Colon (tissue), 2 donors: Measurements from ENCODE around the gene OTOP3.
"Not testable (repeated sequence)": the region's sequence is repeated elsewhere in the genome, so short reads cannot be mapped to it uniquely, and the experiment has no call there.

Experiments
- FAIRE-seq: peaks from 2 replicates; lab custom pipeline; 2012; peaks lifted over from hg19 to GRCh38; lab: Jason Lieb, UNC
- donor health status: control.
- donor health status: control.

Gene OTOP3

DNA sequence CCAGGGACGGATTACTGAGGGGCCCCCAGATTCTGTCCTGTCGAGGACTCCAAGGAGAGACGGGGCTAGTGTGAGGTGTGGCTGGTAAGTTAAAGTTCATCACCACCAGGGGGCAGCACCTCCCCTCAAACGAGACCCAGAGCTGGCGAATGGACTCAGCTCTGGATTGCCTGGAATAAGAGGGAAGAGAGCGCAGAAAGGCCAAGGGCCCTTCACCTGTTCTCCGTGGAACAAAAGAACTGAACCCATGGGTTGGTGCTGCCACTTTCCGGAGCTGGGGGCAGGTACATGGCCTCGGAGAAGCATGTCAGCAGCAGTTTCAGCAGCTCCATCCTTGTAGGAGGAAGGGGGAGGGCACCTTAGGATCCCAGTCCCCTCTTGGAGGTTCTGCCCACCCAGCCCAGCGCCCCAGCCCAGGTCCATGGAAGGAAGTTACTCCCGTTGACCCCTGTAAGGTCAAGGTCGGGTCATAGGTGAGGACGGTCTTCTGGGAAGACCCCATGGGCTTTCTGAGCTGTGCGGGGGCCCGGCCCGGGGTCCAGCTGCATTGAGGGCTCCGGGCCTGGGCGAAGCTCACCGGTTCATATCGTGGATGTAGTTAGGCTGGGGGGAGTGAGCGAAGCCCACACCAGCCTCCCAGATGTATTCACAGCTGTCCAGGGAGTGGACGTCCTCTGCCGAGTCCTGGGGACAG, 26.1 kb downstream of the OTOP3 start:
- FAIRE-seq: no peak

DNA sequence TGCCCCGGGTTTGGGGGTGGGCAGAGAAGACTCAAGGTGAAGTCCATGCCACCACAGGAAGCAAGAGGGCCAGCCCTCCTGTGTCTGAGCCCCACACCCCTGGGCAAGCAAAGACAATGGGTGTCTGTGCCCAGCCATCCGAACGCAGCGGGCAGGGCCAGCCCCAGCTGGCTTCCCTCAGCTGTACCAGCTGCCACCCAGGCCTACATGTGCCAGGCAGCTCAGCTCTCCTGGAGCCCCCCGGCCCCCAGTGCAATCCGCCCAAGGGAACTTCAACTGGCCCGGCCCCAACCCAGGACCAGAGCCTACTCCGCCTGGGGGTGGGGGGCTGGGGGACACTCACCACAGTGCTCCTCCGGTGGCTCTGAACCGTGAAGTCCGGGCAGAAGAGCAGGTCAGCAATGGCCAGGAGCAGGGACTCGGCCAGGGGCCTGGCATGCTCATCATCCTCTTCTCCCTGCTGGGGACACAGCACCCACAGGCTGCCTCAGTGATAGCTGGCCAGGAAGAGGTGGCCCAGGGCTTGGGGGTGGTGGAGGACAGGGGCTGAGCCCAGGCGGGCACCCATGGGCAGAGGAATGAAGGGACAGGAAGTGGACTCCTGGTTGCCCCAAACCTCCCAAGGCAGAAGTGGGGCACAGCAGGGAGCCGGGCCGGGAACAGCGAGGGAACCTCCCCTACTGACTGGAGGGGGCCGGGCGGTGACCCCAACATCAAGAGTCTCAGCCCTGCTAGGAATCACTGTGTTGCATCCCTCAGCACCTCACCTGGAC, 27.1 kb downstream of the OTOP3 start:
- FAIRE-seq: no peak

DNA sequence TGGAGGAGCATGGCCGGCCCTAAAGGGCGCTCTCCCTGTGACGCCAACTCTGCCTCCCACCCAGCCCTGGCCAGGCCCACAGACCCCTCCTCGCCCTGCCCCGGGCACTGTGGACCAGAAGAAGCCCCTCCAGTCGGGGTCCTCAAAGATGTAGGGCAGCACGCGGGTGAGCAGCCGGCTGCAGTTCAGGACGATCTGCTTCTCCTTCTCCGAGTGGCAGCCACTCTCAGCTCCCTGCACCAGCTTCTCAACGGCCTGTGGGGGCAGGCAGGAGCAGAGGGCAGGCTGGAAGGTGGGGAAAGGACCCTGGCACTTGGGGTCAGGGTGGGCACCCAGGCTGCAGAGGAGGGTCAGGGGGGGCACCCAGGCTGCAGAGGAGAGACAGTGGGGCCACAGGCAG, 28.0 kb downstream of the OTOP3 start:
- FAIRE-seq: no peak

DNA sequence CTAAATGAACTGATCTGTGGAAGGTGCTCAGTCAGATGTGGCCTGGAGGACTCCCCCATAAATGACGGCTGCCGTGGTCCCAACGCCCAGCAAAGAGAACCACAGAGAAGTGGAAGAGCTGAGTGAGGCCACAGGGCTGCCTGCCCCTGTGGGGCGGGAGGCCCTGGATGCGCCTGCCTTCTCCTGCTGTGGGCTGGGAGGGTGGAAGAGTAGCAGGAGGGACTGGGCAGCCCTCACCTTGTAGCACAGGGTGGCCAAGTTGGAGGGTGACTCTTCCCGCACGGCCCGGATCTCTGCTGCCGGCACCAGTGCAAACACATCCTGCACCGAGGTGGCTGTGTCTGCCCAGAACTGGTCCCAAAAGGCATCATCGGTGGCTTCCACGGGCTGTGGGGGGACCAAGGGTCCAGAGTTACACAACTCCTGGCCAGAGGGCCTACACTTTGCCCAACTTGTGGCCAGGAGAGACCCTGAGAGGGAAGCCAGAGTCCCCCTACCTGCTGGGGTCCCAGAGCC, 28.6 kb downstream of the OTOP3 start:
- FAIRE-seq: no peak

DNA sequence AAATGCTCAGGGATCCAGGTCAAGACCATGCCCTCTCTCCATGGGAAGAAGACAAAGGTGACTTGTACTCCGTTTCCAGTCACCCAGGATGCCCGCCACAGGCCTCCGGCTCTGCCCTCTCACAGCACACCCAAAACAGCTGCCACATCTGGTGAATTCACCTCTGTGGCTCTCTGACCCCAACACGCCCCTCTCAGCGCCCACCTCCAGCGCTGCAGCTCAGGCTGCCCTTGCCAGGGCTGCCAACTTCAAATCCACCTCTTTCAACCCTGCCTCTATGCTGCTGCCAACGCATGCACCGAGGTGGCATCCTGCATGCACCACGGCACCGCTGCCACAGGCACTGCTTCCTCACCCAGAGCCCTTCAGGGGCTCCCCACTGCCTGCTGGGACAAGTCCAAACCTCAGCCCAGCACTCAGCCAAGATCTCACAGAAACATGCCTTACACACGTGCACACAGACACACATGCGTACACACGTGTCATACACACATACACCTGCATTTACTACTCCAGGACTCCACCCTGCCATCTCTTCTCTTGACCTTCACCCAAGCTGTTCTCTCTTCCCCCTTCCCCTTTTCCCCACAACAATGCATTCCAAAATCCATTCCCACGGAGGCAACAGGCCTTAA, 29.4 kb downstream of the OTOP3 start:
- FAIRE-seq: no peak

DNA sequence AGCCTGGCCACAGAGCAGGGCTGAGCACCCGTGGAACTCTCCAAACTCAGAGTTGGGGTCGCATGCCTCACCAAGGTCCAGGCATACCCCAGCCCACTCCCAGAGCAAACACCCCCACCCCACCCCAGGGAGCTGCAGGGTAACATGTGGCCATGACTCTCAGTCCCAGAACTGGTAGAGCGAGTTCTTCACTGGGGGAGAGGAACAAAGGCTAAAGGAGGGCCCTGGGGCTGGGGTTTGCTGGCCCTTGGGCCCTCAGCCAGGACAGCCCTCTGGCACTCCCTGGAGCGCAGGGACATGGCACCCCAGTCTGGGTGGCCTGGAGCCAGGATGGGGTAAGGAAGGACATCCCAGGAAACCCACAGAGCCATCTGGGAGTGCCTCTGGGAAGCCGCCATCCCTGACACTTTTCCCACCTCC, 32.7 kb downstream of the OTOP3 start:
- no peak for FAIRE-seq

DNA sequence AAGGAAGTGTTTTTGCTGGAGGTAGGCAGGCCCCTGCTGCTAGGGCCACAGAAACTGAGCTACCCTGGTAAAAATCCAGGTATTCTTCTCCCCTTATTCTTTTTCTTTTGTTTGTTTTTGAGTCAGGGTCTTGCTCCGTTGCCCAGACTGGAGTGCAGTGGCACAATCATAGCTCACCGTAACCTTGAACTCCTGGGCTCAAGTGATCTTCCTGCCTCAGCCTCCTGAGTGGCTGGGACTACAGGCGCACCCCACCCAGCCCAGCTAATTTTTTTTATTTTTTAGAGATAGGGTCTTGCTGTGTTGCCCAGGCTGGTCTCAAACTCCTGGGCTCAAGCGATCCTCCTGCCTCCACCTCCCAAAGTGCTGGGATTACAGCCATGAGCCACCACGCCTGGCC, 33.8 kb downstream of the OTOP3 start:
- not testable (repeated sequence) for FAIRE-seq

DNA sequence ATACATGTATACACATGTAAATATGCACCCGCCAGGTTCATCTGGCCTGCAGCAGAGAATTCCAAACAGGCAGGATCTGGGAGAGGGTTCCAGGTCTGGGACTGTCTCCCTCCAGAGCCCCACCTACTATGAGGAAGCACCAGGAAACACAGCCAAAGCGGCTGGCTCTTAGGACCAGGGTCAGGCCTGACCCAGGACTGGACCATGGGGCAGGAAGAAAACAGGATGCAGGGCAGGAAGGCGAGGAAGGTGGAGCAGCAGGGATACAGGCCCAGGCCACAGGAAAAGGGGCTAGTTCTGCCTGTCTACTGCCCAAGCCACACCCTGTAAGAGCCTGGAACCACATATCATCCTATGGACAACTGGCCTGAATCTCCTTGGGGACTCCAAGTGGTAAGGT, 34.7 kb downstream of the OTOP3 start:
- no peak for FAIRE-seq

DNA sequence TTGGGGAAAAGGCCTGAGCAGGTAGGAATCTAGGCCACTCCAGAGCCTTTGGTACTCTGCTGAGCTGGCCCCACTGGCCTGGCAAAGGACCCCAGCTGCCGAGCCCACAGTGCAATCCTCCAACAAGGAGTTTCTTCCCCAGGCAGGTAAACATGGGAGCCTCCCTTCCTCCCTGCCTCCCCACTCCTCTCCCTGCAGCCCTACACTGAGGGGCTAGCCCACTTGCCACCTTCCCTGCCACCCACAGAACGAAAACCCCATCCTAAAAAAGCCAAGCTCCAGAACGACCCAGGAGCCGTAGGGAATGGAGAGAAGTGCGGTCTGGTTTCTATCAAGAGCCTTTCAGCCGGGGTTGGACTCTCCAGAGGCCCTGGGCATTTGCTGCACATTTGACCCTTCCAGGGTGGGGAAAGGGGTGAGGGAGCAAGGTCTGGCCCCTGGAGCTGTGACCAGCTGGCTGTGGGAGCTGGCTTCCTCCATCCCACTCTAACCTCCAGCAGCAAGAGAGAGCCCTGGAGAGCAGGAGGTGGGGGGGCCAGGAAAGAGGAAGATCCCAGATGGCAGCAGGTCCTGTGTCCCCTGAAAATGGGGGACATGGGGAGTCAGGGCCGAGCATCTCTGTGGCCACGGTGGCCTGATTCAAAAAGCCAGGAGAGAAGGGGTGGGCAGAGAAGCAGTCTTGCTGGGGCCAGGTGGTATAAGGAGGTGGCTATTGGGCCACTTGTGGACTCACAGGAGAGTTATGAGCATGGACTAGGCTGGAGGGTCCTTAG, 35.6 kb downstream of the OTOP3 start:
- FAIRE-seq: no peak

DNA sequence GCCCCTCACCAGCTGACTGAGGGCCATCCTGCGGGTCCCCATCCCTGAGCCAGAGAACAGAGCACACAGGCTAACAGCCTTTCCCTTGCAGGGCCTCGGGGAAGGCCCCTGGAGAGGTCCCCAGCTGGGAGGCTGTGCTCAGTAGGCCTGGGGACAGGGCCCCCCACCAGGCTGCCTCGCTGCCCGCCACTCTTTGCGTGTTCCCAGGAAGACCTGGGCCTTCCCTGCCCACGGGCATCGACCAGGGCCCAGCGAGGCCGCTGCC, 36.1 kb downstream of the OTOP3 start:
- FAIRE-seq: no peak

DNA sequence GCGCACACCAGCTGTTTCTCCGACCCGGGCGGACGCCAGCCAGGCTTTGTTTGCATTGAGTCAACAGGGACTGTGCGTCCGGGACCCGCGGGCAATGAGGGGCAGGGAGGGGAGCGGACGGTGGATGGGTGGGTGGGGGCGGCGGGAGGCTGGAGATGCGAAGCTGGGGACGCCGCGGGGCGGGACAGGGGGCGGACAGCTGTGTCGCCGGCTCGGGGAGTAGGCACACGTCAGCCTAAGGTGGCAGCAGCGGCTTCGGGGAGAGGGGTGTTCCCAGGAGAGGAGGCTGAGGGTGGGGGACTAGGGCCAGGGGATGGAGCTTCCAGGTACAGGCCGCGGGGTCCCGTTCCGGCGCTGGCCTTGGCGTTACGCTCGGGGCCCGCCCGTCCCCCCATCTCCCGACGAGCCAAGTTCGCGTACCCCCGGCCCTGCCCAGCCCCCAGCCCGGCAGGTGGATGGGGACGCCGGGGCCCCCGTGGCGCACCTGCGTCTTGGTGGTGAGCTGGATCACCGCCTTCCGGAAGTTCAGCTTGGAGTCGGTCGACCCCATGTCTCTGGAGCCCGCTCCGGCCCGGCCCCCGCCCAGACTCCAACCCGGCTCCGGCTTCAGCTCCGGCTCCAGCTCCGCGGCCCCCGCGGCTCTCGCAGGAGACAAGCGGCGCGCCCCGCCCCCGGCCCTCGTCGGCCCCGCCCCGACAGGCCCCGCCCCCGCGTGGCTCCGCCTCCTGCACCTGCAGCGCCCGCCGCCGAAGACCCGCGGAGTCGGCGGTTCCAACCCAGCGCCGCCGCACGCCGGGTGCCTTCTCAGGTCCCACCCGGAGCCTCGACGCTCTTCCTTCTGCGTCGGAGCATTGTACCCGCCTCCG, 36.6 kb downstream of the OTOP3 start, which contains the start of gene HID1:
HID1 (minus strand) TSS at position 653 of the 866 bp plus-strand sequence; CDS start at position 550, 103 bp downstream.
- no peak for FAIRE-seq

DNA sequence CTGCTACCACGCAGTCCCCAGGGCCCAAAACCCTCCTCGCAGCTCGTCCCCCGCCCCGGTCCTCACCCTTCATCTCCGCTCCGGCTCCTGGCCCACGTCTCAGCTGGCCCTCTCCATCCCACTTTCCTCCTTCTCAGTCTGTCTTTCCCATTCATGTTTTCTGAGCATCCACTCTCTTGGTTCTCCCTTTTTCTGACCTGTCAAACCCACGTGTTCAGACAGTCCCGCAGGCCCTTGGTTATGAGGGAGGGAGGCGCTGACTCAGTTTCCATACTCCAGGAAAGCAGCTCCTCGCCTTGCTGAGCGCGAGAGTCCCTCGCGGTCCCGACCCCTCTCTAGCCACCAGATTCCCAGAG, 37.3 kb downstream of the OTOP3 start:
- FAIRE-seq: no peak

DNA sequence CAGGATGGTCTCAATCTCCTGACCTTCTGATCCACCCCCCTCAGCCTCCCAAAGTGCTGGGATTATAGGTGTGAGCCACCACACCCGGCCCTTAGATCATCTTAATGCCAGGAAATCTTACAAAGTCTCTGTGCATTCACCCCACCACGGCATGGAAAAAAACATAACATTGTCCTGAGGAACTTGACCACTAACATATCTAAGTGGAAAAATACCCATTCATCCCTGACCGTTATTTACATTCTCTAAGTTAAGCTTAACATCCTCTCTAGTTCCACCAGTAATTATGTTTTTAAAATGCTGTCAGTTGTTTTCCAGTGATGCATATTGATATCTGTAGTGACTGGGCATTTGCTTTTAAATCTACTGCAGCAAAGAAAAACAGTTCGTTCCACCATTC, 40.2 kb downstream of the OTOP3 start:
- no peak for FAIRE-seq

DNA sequence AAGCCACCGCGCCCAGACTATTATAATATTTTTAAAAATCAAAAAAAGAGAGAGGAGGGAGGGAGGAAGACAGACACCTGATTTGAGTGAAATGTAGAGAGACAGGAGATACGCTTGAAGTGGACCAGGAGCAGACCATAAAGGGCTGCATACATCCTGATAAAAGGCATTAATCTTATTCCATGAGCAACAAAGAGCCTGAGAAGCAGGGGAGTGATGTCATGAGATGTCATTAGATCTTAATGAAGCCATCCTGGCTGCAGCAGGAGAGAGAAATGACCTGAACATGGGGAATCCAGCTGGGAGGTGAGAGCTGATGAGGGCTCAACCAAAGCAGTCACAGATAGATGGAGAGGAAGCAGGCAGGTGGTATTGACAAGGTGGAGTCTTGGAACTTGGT, 42.1 kb downstream of the OTOP3 start:
- no peak for FAIRE-seq

DNA sequence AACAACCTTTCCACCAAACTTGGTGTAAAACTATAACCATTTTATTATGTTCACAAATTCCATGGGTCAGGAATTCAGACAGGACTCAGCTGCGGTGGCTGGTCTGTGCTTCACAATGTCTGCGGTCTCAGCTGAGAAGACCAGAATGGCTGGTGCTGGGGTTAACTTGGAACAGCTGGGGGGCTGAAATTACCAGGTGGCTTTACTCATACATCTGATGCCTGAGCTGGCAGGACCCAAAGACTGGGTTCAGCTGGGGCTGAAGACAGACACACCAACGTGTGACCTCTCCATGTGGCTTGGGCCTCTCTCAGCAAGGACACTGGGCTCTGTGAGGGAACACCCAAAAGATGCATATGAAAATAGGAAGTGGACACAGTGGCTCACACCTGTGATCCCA, 42.5 kb downstream of the OTOP3 start:
- no peak for FAIRE-seq

DNA sequence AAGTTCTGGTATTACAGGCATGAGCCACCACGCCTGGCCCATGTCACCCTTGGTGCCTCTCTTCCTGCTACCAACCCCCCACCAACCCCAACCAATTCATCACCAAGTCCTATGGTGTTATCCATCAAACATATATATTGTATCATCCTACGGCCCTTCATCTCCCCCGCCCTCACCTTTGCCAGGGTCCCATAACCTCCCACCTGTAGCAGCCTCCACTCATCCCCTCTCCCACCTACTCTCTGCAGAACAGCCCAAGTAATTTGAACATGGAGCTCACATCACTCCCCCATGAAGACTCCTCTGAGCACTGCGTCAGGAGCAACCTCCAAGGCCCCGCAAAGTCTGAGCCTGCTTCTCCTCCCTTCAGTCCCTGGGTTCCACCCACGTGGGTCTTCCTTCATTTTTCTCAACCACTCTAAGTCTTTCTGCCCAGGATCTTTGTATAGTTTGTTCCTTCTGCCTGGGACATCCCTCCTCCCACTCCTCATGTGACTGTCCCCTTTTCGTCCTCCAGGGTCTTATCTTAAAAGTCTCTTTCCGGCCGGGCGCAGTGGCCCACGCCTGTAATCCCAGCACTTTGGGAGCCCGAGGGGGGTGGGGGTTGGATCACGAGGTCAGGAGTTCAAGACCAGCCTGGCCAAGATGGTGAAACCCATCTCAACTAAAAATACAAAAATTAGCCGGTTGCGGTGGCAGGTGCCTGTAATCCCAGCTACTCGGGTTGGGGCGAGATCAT, 43.9 kb downstream of the OTOP3 start:
- FAIRE-seq: no peak

DNA sequence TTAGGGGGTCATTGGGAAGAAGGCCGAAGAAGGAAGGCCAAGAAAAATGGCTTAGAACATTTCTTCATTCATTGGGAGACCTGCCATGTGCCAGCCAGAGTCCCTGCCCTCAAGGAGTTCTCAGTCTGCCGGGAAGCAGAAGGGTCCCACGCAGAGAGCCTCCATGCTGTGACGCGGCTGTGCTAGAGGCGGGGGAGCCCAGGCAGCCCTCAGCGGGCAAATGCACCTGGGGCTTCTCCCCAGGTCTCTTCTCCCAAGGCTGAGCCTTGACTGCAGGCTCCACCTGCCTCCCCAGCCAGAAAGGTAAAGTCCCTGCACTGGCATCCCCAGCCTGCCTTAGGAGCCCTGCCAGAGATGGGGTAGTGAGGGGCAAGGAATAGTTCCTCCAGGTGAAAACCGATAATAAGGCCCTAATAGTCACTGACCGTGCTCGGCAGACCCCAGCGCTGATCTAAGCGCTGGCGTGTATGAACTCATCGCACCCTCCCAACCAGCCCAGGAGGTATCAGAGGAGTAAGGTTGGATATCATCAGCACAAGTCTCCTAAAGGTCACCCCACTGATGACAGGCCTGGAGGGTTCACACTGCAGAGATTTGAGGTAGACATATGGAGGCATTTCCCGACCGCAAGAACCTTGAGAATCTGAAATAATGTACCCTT, 45.8 kb downstream of the OTOP3 start:
- no peak for FAIRE-seq

DNA sequence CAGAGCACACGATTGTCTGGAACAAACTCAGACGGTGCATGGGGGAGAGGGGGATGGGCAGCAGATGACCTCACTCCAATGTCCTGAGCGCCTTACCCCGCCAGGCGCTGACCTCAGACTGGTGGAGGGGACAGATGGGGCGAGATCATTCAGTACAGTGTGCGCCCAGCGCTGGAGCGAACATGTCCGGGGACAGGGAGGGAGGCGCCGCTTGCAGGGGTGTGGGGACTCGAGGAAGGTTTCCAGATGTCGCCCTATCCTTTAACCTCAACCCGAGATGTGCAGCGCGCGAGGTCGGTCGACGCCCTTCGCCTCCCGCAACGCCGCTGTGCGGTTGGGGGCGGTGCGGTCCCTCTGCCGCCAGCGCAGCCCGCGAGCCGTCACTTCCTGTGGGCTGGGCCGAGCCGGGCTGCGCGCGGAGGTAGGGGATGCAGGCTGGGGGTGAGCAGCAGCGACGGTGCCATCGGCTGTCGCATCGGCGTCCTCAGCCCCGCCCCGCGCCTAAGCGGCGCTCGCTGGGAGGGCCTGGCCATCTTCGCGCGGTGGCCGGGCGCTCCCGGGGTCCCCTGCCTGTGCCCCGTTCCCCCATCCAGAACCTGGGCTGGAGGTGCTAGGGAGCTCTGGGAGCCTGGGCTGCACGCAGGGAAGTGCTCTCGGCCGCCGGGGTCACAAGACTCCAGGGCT, 46.4 kb downstream of the OTOP3 start:
- no peak for FAIRE-seq

DNA sequence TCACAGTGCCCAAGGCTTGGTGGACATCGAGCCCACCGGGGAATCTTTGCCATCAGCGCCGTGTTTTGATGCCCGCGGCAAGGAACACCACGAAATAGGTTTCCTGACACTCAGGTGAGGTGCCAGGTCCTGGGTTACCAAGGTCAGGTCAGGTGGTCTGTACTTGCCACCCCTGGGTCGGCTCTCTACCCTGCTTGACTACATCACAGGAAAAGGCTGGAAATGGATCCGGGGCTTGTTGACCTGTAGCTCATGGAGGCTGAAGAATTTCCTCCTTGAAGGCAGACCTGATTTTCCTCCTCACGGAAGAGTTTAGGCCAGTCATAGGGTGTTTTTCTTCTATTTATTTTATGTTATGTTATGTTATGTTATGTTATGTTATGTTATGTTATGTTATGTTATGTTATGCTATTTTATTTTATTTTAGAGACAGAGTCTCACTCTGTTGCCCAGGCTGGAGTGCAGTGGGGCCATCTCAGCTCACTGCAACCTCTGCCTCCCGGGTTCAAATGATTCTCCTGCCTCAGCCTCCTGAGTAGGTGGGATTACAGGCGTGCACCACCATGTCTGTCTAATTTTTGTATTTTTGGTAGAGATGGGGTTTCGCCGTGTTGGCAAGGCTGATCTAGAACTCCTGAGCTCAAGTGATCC, 47.1 kb downstream of the OTOP3 start:
- not testable (repeated sequence) for FAIRE-seq
